Adrenal gland (tissue), 12 donors: ENCODE results near the gene FAM193B. TPM values are rescaled to one million over a fixed set of nuclear protein-coding genes. Genes with fewer than 3 reads are reported as not detected.

Experiments used
- DNase-seq, 7 donors: peaks; one replicate each; pipeline ENCODE4 v3.0.0-alpha.2; 2019 to 2020
- H3K27ac ChIP-seq, 5 donors: fragments of 200-600 bp; sonication (generic) in 4 of 5; 1 replicate in 3 of 5; 2 replicates in 2 of 5; pipeline versions ENCODE4 v1.5.1 to v1.8.0; 2016 to 2020; ENCODE audit warnings: mild to moderate bottlenecking in 1 of 5
- H3K27me3 ChIP-seq: fragments of 200-600 bp; 2 replicates; pipeline ENCODE4 v1.8.0; 2021
- H3K36me3 ChIP-seq, 2 donors: fragments of 200-600 bp; replicated peaks in 1 of 2; 1 replicate in 1 of 2; 2 replicates in 1 of 2; pipeline versions ENCODE4 v1.5.1 to v1.8.0; 2018 to 2022
- H3K4me1 ChIP-seq, 2 donors: fragments of 200-600 bp; replicated peaks in 1 of 2; 1 replicate in 1 of 2; 2 replicates in 1 of 2; pipeline versions ENCODE4 v1.5.1 to v1.8.0; 2018 to 2021
- H3K4me3 ChIP-seq, 4 donors: fragments of 200-600 bp; sonication (generic) in 3 of 4; one replicate each; pipeline ENCODE4 v1.5.1; 2016 to 2018
- H3K9me3 ChIP-seq, 3 donors: fragments of 200-600 bp; sonication (generic) in 1 of 3; replicated peaks in 1 of 3; 1 replicate in 2 of 3; 2 replicates in 1 of 3; pipeline versions ENCODE4 v1.5.1 to v1.8.0; 2016 to 2021
- POLR2A ChIP-seq, 2 donors: fragments of 450-650 bp; IDR thresholded peaks; one replicate each; pipeline ENCODE4 v1.6.1; 2017; ENCODE audit warnings: antibody characterized with exemption in 2 of 2, mild to moderate bottlenecking in 2 of 2, moderate library complexity in 1 of 2
- WGBS, 4 donors: extraction: QIAGEN DNeasy Blood & Tissue Kit in 2 of 4; methylation state at CpG; one replicate each; pipeline versions ENCODE4 v1.1.5 to v1.1.7; 2013 to 2017; 5-methylcytosine and 5-hydroxymethylcytosine counted together
- intact Hi-C, 2 donors: fragments of 100-400 bp; cut with DNase I; formaldehyde crosslinking; loops; one replicate each; pipeline versions ENCODE4 v1.14.1 to v1.15.0; 2022 to 2023
- polyA plus RNA-seq, 3 donors: library from polyadenylated mRNA; stranded (reverse); fragments of 200-250 nt in 2 of 3; fragments of 350-450 nt in 1 of 3; fragmentation: Illumina TruSeq in 1 of 3; extraction: RNeasy Lipid Tissue Mini Kit (QIAGEN cat#74804) in 1 of 3; gene quantifications; one replicate each; pipeline ENCODE4 v1.2.3, GENCODE V29; 2013 to 2014
- total RNA-seq, 9 donors: library from RNA; depleted of rRNA in 4 of 9; stranded (reverse); fragments of >200 nt in 4 of 9; fragments of 120-200 nt in 1 of 9; fragmentation: NEBNext Ultra II Directional in 1 of 9; extraction: Animal tissue kit (Norgen Biotek cat#: 25700) in 1 of 9; gene quantifications; one replicate each; pipeline versions ENCODE4 v1.1.0 to v1.2.4, GENCODE V29; 2013 to 2023
- TF ChIP-seq, protein P1 (sequence below), 6 experiments: fragments of 450-650 bp in 4 of 6; fragments of 200-600 bp in 2 of 6; sonication (generic) in 1 of 6; IDR thresholded peaks; 1 replicate in 5 of 6; 2 replicates in 1 of 6; pipeline versions ENCODE4 v1.5.1 to v1.8.0; 2016 to 2021; ENCODE audit warnings: antibody characterized with exemption in 6 of 6, mild to moderate bottlenecking in 2 of 6, moderate library complexity in 1 of 6
- donor health status: healthy with polysubstance abuse.
- donor health status: Bipolar disorder and iron deficiency.
- donor health status: DM: yes; HTN: yes; CAD: no.
- donor health status: DM: no; HTN: no; CAD: no.
- donor health status: DM: no; HTN: no; CAD: no.
- donor health status: DM: yes; HTN: yes; CAD: no.

FAM193B gene
- total and polyA plus RNA-seq, 12 donors: 18.4 to 851 (median 44.0) TPM

DNA sequence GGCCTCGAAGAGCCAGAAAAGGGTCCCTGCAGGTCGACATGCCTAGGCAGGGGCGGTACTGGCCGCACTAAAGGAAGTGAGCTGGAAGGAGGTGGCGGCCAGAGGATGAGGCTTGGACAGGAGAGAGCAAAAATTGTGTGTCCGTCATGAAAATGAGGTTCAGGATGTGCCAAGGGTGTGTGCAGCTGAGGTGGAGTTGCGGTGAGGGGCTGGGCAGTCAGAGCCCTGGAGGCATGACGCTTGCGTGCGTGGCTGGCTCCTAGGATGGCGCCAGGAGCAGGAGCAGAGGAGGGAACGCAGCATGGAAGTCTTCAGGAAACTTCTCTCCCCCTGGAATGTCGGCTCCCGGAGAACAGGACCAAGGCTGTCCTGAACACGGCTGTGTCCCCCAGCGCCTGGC lies 51.5 kb downstream of the FAM193B start:
- 71 to 81% (median 76%) methylated on average over 15 to 16 of the region's 16 CpGs for WGBS, 4 donors

GRCh38 chr5:177501874-177502678 lies 52.3 kb downstream of the FAM193B start:
- Histone ChIP-seq H3K27ac (no peak overlapping the region), H3K4me3 (no peak overlapping the region), H3K36me3 (no peaks in the 10 kb centered on the region), H3K27me3 (no peaks in the 10 kb centered on the region), H3K4me1 (peaks cover 11 to 16% of the 10 kb centered on the region in 2 donors), H3K9me3 (no peaks in the 10 kb centered on the region)
- DNase-seq: no peak
- 48 to 64% (median 55%) methylated on average over 9 of the region's 9 CpGs for WGBS, 4 donors
- intact Hi-C loops: loop anchor here (5.0 kb wide), 2 partner anchors 45 to 110 kb away; no protein-coding TSS in a partner anchor
- TF ChIP-seq, protein P1, sequence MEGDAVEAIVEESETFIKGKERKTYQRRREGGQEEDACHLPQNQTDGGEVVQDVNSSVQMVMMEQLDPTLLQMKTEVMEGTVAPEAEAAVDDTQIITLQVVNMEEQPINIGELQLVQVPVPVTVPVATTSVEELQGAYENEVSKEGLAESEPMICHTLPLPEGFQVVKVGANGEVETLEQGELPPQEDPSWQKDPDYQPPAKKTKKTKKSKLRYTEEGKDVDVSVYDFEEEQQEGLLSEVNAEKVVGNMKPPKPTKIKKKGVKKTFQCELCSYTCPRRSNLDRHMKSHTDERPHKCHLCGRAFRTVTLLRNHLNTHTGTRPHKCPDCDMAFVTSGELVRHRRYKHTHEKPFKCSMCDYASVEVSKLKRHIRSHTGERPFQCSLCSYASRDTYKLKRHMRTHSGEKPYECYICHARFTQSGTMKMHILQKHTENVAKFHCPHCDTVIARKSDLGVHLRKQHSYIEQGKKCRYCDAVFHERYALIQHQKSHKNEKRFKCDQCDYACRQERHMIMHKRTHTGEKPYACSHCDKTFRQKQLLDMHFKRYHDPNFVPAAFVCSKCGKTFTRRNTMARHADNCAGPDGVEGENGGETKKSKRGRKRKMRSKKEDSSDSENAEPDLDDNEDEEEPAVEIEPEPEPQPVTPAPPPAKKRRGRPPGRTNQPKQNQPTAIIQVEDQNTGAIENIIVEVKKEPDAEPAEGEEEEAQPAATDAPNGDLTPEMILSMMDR (IDR thresholded peaks at IDR 0.05): no peak
- no peak for TF ChIP-seq POLR2A (IDR thresholded peaks at IDR 0.05)

More for the DNA sequence above, 51.5 kb downstream of the FAM193B start:
- no peak for TF ChIP-seq POLR2A (IDR thresholded peaks at IDR 0.05)
- TF ChIP-seq, protein P1 (IDR thresholded peaks at IDR 0.05): no peak
- Histone ChIP-seq H3K27ac (no peak overlapping the region), H3K9me3 (no peaks in the 10 kb centered on the region), H3K4me1 (peaks cover 8 to 13% of the 10 kb centered on the region in 2 donors), H3K4me3 (no peak overlapping the region), H3K27me3 (no peaks in the 10 kb centered on the region), H3K36me3 (no peaks in the 10 kb centered on the region)
- intact Hi-C loops: loop anchor here (5.0 kb wide), 2 partner anchors 46 to 111 kb away; no protein-coding TSS in a partner anchor
- no peak for DNase-seq

DNA sequence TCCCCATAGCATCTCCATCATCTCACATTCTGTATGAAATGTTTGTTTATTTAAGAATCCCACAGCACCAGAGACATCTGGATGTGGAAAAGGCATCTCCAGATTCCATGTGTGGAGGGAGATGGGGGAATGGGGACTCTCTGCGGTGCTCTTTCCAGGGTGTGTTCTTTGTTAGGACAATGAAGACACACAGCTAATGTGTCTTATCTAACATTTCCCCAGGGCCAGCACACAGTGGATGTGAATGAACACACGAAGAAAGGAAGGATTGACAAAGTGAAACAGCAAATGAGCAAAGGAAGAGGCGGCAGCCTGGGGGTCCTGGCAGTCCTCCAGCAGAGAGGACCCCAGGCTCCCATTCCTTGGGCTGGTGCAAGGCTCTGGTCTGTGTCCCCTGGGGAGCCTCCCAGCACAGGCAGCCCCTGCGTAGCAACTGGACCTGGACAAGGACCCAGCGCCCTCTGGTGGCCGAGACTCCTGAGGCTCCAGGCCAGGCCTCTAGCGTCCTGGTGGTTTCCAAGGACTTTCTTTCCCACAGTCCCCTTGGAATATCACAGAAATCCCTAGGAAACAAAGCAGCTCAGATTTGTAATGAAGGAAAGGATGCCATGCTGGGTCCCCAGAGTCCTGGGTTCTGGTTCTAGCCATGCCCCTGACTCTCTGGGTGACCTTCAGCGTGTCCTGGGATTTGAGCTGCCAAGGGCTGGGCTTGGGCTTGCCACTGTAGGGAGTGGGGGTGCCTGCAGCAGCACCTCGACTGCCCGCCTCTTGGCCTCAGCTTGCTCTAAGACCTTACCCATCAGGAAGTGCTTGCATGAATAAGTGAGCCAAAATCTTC lies 53.5 kb downstream of the FAM193B start:
- WGBS, 4 donors: 13 to 32% (median 19%) methylated on average over 6 to 10 of the region's 10 CpGs
- Histone ChIP-seq H3K4me3 (no peak overlapping the region), H3K9me3 (no peaks in the 10 kb centered on the region), H3K27me3 (no peaks in the 10 kb centered on the region), H3K36me3 (no peaks in the 10 kb centered on the region), H3K4me1 (peaks cover 17 to 18% of the 10 kb centered on the region in 2 donors), H3K27ac (no peak overlapping the region)
- intact Hi-C loops: loop anchor here (5.0 kb wide), 2 partner anchors 44 to 109 kb away; no protein-coding TSS in a partner anchor
- TF ChIP-seq, protein P1 (IDR thresholded peaks at IDR 0.05): peak; percentile 86 to 95 (median 94)
- TF ChIP-seq POLR2A (IDR thresholded peaks at IDR 0.05): no peak
- DNase-seq: peak; percentile 85 to 96 (median 93)

DNA sequence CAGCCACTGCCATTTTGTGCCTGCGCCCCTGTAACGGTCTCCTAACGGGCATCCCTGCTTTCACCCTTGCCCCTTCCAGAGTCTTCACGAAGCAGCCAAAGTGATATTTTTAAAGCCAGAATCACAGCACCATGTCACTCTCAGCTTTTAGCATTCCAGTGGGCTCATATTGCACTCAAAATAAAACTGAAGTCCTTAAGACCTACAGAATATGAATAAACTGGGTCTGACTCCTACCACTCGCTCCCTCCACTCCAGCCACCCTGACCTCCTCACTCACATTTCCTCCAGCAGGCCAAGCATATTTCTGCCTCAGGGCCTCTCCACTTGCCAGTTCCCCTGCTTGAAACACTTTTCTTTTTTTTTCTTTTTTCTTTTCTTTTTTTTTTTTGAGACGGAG lies 54.5 kb downstream of the FAM193B start:
- Histone ChIP-seq H3K36me3 (no peaks in the 10 kb centered on the region), H3K27ac (no peak overlapping the region), H3K27me3 (no peaks in the 10 kb centered on the region), H3K9me3 (no peaks in the 10 kb centered on the region), H3K4me3 (no peak overlapping the region), H3K4me1 (peaks cover 19 to 29% of the 10 kb centered on the region in 2 donors)
- no peak for TF ChIP-seq POLR2A (IDR thresholded peaks at IDR 0.05)
- TF ChIP-seq, protein P1 (IDR thresholded peaks at IDR 0.05): no peak
- no peak for DNase-seq
- WGBS, 4 donors: 74 to 87% (median 86%) methylated on average over 6 of the region's 6 CpGs
- intact Hi-C loops: loop anchor here (5.0 kb wide), 2 partner anchors 43 to 108 kb away; no protein-coding TSS in a partner anchor
